A673 (cell line): Measurements from ENCODE around the gene ACER1.

Experiments used
- EZH2 ChIP-seq: fragments of 200-600 bp; sonication (generic); IDR thresholded peaks from 2 replicates; pipeline ENCODE4 v1.6.1; 2017; ENCODE audit warnings: borderline replicate concordance, low read depth, mild to moderate bottlenecking, mixed read lengths, antibody characterized with exemption, low read length; ENCODE audit not compliant: poor library complexity, severe bottlenecking
- TF ChIP-seq, protein P1 (sequence below): fragments of 300-800, 200-600 bp; sonication (generic); conservative IDR thresholded peaks from 2 replicates; pipeline ENCODE4 v1.5.1; 2017; ENCODE audit warnings: low read depth, mild to moderate bottlenecking, antibody characterized with exemption, low read length, moderate library complexity, mixed read lengths

- TF ChIP-seq, protein P1, sequence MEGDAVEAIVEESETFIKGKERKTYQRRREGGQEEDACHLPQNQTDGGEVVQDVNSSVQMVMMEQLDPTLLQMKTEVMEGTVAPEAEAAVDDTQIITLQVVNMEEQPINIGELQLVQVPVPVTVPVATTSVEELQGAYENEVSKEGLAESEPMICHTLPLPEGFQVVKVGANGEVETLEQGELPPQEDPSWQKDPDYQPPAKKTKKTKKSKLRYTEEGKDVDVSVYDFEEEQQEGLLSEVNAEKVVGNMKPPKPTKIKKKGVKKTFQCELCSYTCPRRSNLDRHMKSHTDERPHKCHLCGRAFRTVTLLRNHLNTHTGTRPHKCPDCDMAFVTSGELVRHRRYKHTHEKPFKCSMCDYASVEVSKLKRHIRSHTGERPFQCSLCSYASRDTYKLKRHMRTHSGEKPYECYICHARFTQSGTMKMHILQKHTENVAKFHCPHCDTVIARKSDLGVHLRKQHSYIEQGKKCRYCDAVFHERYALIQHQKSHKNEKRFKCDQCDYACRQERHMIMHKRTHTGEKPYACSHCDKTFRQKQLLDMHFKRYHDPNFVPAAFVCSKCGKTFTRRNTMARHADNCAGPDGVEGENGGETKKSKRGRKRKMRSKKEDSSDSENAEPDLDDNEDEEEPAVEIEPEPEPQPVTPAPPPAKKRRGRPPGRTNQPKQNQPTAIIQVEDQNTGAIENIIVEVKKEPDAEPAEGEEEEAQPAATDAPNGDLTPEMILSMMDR: no peak
- no peak for TF ChIP-seq EZH2
Measured at GRCh38 chr19:6298413-6298812, 35.0 kb downstream of the ACER1 start.
